ENCODE data around the gene FTCD. TPM values are rescaled to one million over a fixed set of nuclear protein-coding genes. Genes with fewer than 3 reads are reported as not detected.

FTCD gene
- total and polyA plus RNA-seq, 2 of the 8 experiments (the other 6 are each of a cell fraction or from before 2014, with no cell fraction given) = 3.3 to 4.9 TPM

DNA sequence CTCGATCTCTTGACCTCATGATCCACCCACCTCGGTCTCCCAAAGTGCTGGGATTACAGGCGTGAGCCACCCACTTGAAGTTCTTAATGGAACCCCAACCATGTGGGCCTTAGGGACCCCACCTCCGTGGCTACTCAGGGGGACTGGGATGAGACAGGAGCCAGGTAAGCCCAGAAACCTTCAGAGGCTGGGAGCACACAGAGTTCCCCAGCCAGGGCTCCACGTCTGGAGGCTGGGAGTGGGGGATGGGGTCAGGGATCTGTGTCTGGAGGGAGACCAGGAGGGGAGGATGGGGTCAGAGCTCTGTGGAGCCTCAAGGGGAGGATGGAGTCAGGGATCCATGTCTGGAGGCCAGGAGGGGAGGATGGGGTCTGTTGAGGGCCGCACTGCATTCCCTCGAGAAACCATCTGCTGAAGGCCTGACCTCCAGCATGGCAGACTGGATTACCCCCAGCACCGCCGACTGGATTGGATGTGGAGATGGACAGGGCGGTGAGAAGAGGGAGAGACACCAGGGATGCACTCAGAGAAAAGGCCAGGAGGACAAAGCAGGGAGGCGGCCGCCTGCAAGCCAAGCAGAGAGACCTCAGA, 2.1 kb upstream of the FTCD start:
- FAIRE-seq = no peak
- Histone ChIP-seq H2AK5ac (ENCODE audit: low read depth, low read length) (no peak overlapping the region), H3K23me2 (ENCODE audit: low read depth, low read length) (no peaks in the 10 kb centered on the region), H4K8ac (ENCODE audit: extremely low read depth, insufficient read depth, low read length) (peak overlapping the region; percentile 11; the same call in 1 of the 2 replicates), H3K79me1 (ENCODE audit: low read depth, low read length) (no peaks in the 10 kb centered on the region; the same call in 1 of the 2 replicates), H4K91ac (replicated peaks; ENCODE audit: insufficient read length, low read length) (no peak overlapping the region), H3K23ac (ENCODE audit: insufficient read length) (no peak overlapping the region), H4K20me1 (replicated peaks in 1 of 2; ENCODE audit: control insufficient read depth in 1 of 2, insufficient read depth in 2 of 2, low read length in 2 of 2) (peaks cover 0 to 4% of the 10 kb centered on the region in 2 experiments), H3K9ac (replicated peaks in 1 of 4; ENCODE audit: extremely low read depth in 1 of 4, low read depth in 3 of 4, low read length in 3 of 4) (no peak overlapping the region), H2BK120ac (replicated peaks; ENCODE audit: low read depth, low read length) (no peak overlapping the region), H3K27ac (ENCODE audit: low read depth, low read length) (no peak overlapping the region), H3K4ac (replicated peaks; ENCODE audit: insufficient read length, low read depth, low read length) (no peak overlapping the region), H3K4me3 (ENCODE audit: extremely low read depth in 1 of 4, insufficient read depth in 2 of 4, low read depth in 3 of 4, low read length in 4 of 4) (no peak overlapping the region), H3K9me3 (ENCODE audit: insufficient read depth in 2 of 2, low read depth in 1 of 2, low read length in 1 of 2) (peaks cover 4 to 26% of the 10 kb centered on the region in 2 experiments; a peak in 2 of 4 replicates), H4K5ac (ENCODE audit: insufficient read length, low read depth, low read length) (no peak overlapping the region), H2BK5ac (ENCODE audit: low read depth, low read length) (no peak overlapping the region; the same call in 1 of the 2 replicates), H3K14ac (ENCODE audit: insufficient read length) (no peak overlapping the region), H3K4me1 (replicated peaks in 1 of 4; ENCODE audit: control insufficient read depth in 3 of 4, insufficient read depth in 4 of 4, low read length in 3 of 4) (peaks cover 0 to 16% (median 11%) of the 10 kb centered on the region in 4 experiments; a peak in 5 of 7 replicates), H3K27me3 (replicated peaks in 1 of 4; ENCODE audit: control insufficient read depth in 3 of 4, extremely low read depth in 1 of 4, insufficient read depth in 3 of 4, low read length in 3 of 4) (no peaks in the 10 kb centered on the region), H2BK15ac (ENCODE audit: low read length) (no peak overlapping the region), H2BK20ac (ENCODE audit: low read length) (no peak overlapping the region), H2BK12ac (ENCODE audit: low read depth, low read length) (no peak overlapping the region), H3K4me2 (ENCODE audit: insufficient read depth in 1 of 2, low read depth in 2 of 2, low read length in 2 of 2) (no peak overlapping the region), H3K56ac (replicated peaks; ENCODE audit: insufficient read length, low read depth, low read length) (no peak overlapping the region), H3K36me3 (ENCODE audit: control insufficient read depth in 2 of 4, insufficient read depth in 4 of 4, low read length in 3 of 4) (peaks cover 0 to 19% (median 6%) of the 10 kb centered on the region in 4 experiments; a peak in 5 of 8 replicates), H3K18ac (ENCODE audit: extremely low read depth, low read length) (no peak overlapping the region), H3K79me2 (ENCODE audit: control insufficient read depth in 1 of 2, insufficient read depth in 2 of 2, low read length in 2 of 2) (no peaks in the 10 kb centered on the region), H2AFZ (ENCODE audit: low read length) (no peak overlapping the region)
- TF ChIP-seq CBX8 (IDR thresholded peaks at IDR 0.05; ENCODE audit: borderline replicate concordance, low read depth, low read length) = no peak
- TF ChIP-seq HDAC2 (IDR thresholded peaks at IDR 0.05; ENCODE audit: borderline replicate concordance in 1 of 2, low read depth in 2 of 2, low read length in 2 of 2) = no peak
- TF ChIP-seq, protein P1, sequence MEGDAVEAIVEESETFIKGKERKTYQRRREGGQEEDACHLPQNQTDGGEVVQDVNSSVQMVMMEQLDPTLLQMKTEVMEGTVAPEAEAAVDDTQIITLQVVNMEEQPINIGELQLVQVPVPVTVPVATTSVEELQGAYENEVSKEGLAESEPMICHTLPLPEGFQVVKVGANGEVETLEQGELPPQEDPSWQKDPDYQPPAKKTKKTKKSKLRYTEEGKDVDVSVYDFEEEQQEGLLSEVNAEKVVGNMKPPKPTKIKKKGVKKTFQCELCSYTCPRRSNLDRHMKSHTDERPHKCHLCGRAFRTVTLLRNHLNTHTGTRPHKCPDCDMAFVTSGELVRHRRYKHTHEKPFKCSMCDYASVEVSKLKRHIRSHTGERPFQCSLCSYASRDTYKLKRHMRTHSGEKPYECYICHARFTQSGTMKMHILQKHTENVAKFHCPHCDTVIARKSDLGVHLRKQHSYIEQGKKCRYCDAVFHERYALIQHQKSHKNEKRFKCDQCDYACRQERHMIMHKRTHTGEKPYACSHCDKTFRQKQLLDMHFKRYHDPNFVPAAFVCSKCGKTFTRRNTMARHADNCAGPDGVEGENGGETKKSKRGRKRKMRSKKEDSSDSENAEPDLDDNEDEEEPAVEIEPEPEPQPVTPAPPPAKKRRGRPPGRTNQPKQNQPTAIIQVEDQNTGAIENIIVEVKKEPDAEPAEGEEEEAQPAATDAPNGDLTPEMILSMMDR (IDR thresholded peaks at IDR 0.05; ENCODE audit: control extremely low read depth in 1 of 3, insufficient read depth in 1 of 3, low read depth in 1 of 3, low read length in 3 of 3) = no peak
- no peak for TF ChIP-seq CHD1 (IDR thresholded peaks at IDR 0.05; ENCODE audit: low read depth, low read length)
- TF ChIP-seq, protein P2, sequence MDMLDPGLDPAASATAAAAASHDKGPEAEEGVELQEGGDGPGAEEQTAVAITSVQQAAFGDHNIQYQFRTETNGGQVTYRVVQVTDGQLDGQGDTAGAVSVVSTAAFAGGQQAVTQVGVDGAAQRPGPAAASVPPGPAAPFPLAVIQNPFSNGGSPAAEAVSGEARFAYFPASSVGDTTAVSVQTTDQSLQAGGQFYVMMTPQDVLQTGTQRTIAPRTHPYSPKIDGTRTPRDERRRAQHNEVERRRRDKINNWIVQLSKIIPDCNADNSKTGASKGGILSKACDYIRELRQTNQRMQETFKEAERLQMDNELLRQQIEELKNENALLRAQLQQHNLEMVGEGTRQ (IDR thresholded peaks at IDR 0.05; ENCODE audit: low read length) = no peak
- TF ChIP-seq TCF12 (IDR thresholded peaks at IDR 0.05; ENCODE audit: low read depth, low read length) = no peak
- no peak for TF ChIP-seq SUZ12 (IDR thresholded peaks at IDR 0.05; ENCODE audit: low read length)
- no peak for TF ChIP-seq SIX5 (IDR thresholded peaks at IDR 0.05; ENCODE audit: low read depth, low read length)
- ChIA-PET POLR2A (ENCODE audit: partially characterized antibody) (no interaction called here), CTCF (ENCODE audit: partially characterized antibody) (interaction anchor here (1.0 to 1.7 kb wide), 2 partner anchors 15 to 58 kb away, joined by 4 to 7 read pairs; no protein-coding TSS in a partner anchor)
- peak in 1 of 2 experiments; percentile 39 for DNase-seq (ENCODE audit: low read depth in 1 of 2, low spot score in 2 of 2)
- 94% methylated on average over 12 of the region's 12 CpGs; no CpG with 5 or more reads in 1 of the 2 experiments for WGBS, 2 experiments (ENCODE audit: extremely low coverage in 1 of 2, insufficient coverage in 1 of 2, insufficient read length in 1 of 2, insufficient replicate concordance in 2 of 2, low coverage in 1 of 2, low lambda C conversion rate in 2 of 2, missing lambda C conversion rate in 1 of 2)

Measured in H1 (cell line).